BLaER1 treated with 17β-estradiol and CSF1 and Interleukin-3, amounts not matched to agents 10 nM and 100 nM (cell line): ENCODE results near the gene PCSK6.
"Not testable (repeated sequence)": the region's sequence is repeated elsewhere in the genome, so short reads cannot be mapped to it uniquely, and the experiment has no call there.

Experiments used
- H3K27ac ChIP-seq, 11 experiments: shearing (Covaris generic); formaldehyde crosslinking; 2 replicates each; pipeline ENCODE4 v1.8.1; 2022
- H3K27me3 ChIP-seq, 11 experiments: shearing (Covaris generic); formaldehyde crosslinking; 2 replicates each; pipeline ENCODE4 v1.8.1; 2022
- H3K36me3 ChIP-seq, 11 experiments: shearing (Covaris generic); formaldehyde crosslinking; 2 replicates each; pipeline ENCODE4 v1.8.1; 2022
- H3K4me1 ChIP-seq, 10 experiments: shearing (Covaris generic); formaldehyde crosslinking; 2 replicates each; pipeline ENCODE4 v1.8.1; 2022
- H3K4me2 ChIP-seq, 11 experiments: shearing (Covaris generic); formaldehyde crosslinking; 2 replicates each; pipeline ENCODE4 v1.8.1; 2022
- H3K4me3 ChIP-seq, 10 experiments: shearing (Covaris generic); formaldehyde crosslinking; 2 replicates each; pipeline ENCODE4 v1.8.1; 2022
- H3K9ac ChIP-seq, 11 experiments: shearing (Covaris generic); formaldehyde crosslinking; 2 replicates each; pipeline ENCODE4 v1.8.1; 2022
- H3K9me3 ChIP-seq, 11 experiments: shearing (Covaris generic); formaldehyde crosslinking; replicated peaks in 1 of 11; 2 replicates each; pipeline ENCODE4 v1.8.1; 2022
- H4K20me1 ChIP-seq, 11 experiments: shearing (Covaris generic); formaldehyde crosslinking; 2 replicates each; pipeline ENCODE4 v1.8.1; 2022
- Cebpa-rat ChIP-seq, 11 experiments: shearing (Covaris generic); IDR thresholded peaks; 2 replicates each; pipeline ENCODE4 v1.8.1; 2022

PCSK6 gene

DNA sequence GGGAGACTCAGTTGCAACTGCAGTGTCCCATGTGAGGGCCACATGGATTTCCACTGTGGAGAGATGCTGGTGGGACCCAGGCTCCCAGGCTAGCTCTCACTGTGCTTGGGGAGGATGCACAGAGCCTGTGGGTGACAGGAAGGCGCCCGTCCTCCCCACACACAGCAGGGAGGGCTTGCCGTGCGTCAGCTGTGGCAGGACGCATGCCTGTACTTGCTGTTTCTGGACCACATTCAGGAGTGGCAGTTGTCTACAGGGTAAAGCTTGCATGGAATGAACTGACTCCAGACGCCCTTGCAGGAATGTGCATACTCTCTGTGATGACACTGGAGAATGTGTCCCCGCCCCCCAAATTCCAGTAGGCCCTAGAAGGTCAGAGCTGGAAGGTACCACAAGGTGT, 130.6 kb downstream of the PCSK6 start:
- Histone ChIP-seq H3K27me3 (no peaks in the 10 kb centered on the region), H3K27ac (no peak overlapping the region), H3K9ac (no peak overlapping the region), H3K4me2 (no peak overlapping the region), H4K20me1 (peaks cover 0 to 5% (median 0%) of the 10 kb centered on the region in 11 experiments; a peak in 1 of 22 replicates), H3K4me1 (peaks cover 0 to 8% (median 2%) of the 10 kb centered on the region in 10 experiments; a peak in 5 of 20 replicates), H3K9me3 (no peaks in the 10 kb centered on the region), H3K4me3 (no peak overlapping the region), H3K36me3 (no peaks in the 10 kb centered on the region)
- no peak for TF ChIP-seq Cebpa-rat (IDR thresholded peaks at IDR 0.05)

DNA sequence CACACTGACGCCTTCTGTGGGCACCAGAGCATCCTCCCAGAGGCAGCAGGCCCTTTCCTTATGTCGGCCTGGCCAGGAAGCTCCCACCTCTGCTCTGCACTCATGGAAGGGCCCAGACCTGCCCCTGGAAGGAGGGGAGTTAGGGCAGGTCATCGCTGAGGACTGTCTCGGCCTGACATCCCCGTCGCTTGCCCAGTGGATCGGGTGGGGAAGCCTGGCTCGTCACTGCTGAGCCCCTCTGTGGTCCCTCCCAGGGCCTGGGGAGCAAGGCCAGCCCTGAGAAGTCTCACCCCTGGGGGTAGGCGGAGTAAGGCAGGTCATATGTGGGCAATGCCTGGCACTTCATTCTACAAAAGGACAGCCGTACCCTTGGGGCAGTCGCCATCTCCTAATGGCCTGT, 131.6 kb downstream of the PCSK6 start:
- no peak overlapping the region for H3K4me2 ChIP-seq
- H3K27ac ChIP-seq: no peak overlapping the region
- no peaks in the 10 kb centered on the region for H3K9me3 ChIP-seq
- H3K36me3 ChIP-seq: no peaks in the 10 kb centered on the region; a peak in 1 of 22 replicates
- no peaks in the 10 kb centered on the region for H3K27me3 ChIP-seq
- H3K4me3 ChIP-seq: no peak overlapping the region
- peaks cover 0 to 5% (median 0%) of the 10 kb centered on the region in 11 experiments; a peak in 1 of 22 replicates for H4K20me1 ChIP-seq
- H3K9ac ChIP-seq: no peak overlapping the region
- H3K4me1 ChIP-seq: peaks cover 0 to 8% (median 2%) of the 10 kb centered on the region in 10 experiments; a peak in 5 of 20 replicates
- no peak for TF ChIP-seq Cebpa-rat (IDR thresholded peaks at IDR 0.05)

DNA sequence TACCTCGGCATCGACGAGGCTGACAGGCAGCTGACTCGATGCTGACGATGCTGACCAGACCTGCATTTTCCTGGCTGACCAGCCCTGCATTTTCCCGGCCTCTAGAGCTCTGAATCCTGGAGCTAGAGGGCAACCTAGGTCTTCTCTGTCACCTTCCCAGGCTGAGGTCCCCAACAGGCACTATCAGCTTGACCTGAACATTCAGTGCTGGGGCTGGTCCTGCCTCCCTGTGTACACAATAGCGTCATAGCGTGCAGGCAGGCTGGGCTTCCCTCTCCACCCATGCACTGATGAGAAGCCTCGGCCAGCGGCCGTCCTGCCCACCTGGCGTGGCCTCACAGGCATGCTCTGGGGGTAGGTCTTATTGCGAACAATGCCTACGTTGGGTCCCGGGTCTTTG, 132.2 kb downstream of the PCSK6 start:
- TF ChIP-seq Cebpa-rat (IDR thresholded peaks at IDR 0.05): no peak
- Histone ChIP-seq H3K4me1 (peaks cover 0 to 8% (median 2%) of the 10 kb centered on the region in 10 experiments; a peak in 5 of 20 replicates), H3K4me2 (no peak overlapping the region), H3K27ac (no peak overlapping the region), H4K20me1 (peaks cover 0 to 5% (median 0%) of the 10 kb centered on the region in 11 experiments; a peak in 1 of 22 replicates), H3K4me3 (no peak overlapping the region), H3K9me3 (no peaks in the 10 kb centered on the region), H3K9ac (no peak overlapping the region), H3K27me3 (no peaks in the 10 kb centered on the region), H3K36me3 (no peaks in the 10 kb centered on the region; a peak in 1 of 22 replicates)

DNA sequence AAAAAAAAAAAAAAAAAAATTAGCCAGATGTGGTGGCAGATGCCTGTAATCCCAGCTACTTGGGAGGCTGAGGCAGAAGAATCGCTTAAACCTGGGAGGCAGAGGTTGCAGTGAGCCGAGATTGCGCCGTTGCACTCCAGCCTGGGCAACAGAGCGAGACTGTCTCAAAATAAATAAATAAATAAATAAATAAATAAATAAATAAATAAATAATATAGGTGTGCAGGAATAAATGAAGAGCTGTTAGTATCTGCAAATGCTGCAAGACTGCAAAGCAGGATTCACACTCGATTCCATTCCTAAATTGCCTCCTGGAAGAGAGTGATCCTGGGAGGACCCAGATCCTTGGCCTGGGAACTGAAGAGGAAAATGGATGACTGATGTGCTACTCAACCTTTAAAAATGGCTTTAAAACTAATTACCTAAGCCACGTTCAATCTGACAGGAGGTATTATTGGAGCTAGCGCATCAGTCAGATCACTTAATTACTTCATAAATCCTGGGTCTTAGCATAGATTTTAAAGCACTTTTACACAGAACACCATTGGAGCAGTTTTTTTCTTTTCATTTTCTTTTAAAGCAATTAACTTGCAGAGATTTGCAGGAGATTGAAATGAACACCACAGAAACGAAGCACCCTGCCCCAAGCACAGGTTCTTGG, 132.9 kb downstream of the PCSK6 start:
- H3K9me3 ChIP-seq, H3K4me2 ChIP-seq, H3K27ac ChIP-seq, H4K20me1 ChIP-seq, H3K27me3 ChIP-seq, H3K9ac ChIP-seq, H3K4me3 ChIP-seq, H3K4me1 ChIP-seq, H3K36me3 ChIP-seq: not testable (repeated sequence)

DNA sequence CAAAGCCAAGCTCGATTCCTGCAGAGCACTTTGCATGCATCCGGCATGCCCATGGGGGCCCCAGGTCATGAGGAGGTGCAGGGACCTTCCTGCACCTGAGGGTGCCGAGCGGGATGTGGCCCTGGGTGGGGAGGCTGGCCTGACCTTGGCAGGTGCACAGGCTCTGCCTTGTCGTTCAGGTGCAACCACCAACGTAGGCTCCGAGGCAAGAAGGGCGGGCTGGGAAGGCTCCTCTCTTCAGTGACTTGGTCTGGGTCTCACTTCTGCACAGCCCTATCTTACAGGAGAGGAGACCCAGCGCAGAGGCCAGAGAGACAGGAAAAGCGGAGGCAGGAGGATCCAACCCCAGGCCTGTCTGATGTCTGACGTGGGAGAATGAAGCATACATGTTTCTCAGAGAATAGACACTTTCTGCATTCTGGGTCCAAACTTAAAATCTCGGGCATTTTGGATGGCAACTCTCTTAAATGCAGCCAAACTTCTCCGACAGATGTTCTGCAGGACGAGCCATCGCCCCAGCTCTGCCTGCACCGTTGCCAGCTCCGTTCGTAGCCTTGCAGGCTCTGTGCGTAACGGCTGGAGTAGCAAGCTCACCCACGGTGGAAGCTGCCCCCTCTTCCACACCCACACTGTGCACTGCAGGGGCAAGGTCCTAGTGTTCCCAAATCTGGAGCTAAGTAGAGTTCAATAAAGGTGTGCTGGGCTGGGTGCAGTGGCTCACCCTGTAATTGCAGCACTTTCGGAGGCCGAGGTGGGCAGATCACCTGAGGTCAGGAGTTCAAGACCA, 133.6 kb downstream of the PCSK6 start:
- no peak overlapping the region for H3K9ac ChIP-seq
- H3K4me3 ChIP-seq: no peak overlapping the region
- no peaks in the 10 kb centered on the region for H3K27me3 ChIP-seq
- H3K27ac ChIP-seq: no peak overlapping the region
- H4K20me1 ChIP-seq: peaks cover 0 to 5% (median 0%) of the 10 kb centered on the region in 11 experiments; a peak in 1 of 22 replicates
- TF ChIP-seq Cebpa-rat (IDR thresholded peaks at IDR 0.05): no peak
- no peak overlapping the region for H3K4me2 ChIP-seq
- H3K9me3 ChIP-seq: no peaks in the 10 kb centered on the region
- peaks cover 0 to 8% (median 2%) of the 10 kb centered on the region in 10 experiments; a peak in 5 of 20 replicates for H3K4me1 ChIP-seq
- H3K36me3 ChIP-seq: no peaks in the 10 kb centered on the region; a peak in 1 of 22 replicates

DNA sequence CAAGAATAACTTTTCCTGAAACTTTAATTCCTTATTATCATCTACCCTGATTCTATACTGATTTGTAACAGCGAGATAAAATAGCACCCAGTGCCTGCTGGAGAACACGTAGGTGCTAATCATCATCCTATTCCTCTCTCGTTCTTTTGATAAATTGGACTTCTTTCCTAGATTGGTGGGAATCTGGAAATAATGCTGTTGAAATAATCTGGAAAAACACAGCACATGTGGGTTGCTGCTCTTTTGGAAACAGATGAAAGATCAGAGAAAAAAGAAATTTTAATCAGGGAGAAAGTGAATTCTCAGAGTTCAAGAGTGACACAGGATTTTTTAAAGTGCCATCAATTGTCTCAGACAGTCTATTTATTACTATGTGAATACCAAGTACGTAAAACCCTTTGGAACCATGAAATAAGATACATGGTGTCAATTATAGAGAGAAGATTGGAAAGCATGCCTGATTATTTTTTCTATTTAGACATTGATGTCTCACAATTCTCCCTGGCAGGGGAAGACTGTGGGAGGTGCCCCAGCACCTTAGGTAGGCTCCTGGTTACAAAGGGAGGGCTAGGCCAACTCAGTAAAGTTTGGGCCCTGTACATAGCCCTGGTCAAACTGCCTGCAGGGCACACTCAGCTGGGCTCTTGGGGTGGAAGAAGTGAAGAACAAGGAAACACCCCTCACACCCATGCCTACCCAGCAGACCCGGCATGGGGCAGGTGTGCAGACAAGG, 134.4 kb downstream of the PCSK6 start:
- TF ChIP-seq Cebpa-rat (IDR thresholded peaks at IDR 0.05): no peak
- peaks cover 0 to 8% (median 2%) of the 10 kb centered on the region in 10 experiments; a peak in 5 of 20 replicates for H3K4me1 ChIP-seq
- H3K4me3 ChIP-seq: no peak overlapping the region
- H3K27ac ChIP-seq: no peak overlapping the region
- peaks cover 0 to 5% (median 0%) of the 10 kb centered on the region in 11 experiments; a peak in 1 of 22 replicates for H4K20me1 ChIP-seq
- no peak overlapping the region for H3K9ac ChIP-seq
- no peaks in the 10 kb centered on the region for H3K27me3 ChIP-seq
- H3K36me3 ChIP-seq: no peaks in the 10 kb centered on the region; a peak in 1 of 22 replicates
- no peak overlapping the region for H3K4me2 ChIP-seq
- H3K9me3 ChIP-seq: no peaks in the 10 kb centered on the region

DNA sequence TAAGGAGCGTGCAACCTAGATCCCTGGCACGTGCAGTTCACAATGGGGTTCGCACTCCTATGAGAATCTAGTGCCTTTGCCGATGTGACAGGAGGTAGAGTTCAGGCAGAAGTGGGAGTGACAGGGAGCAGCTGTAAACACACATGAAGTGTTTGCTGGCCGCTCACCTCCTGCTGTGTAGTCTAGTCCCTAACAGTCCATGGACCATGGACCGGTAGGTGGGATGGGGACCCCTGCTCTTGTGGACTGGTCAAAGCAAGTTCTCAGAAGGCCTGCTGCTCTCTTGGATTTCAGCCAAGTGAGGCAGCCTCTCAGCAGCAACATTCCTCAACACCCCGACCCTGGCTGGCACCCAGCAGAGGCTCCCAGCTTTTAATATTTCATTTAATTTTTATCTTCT, 136.3 kb downstream of the PCSK6 start:
- Histone ChIP-seq H3K9me3 (no peaks in the 10 kb centered on the region), H3K4me1 (no peaks in the 10 kb centered on the region), H3K27me3 (no peaks in the 10 kb centered on the region), H3K4me2 (no peak overlapping the region), H3K4me3 (no peak overlapping the region), H3K9ac (no peak overlapping the region), H3K36me3 (no peaks in the 10 kb centered on the region; a peak in 1 of 22 replicates), H3K27ac (no peak overlapping the region), H4K20me1 (peaks cover 0 to under 1% (median 0%) of the 10 kb centered on the region in 11 experiments; a peak in 1 of 22 replicates)
- no peak for TF ChIP-seq Cebpa-rat (IDR thresholded peaks at IDR 0.05)

DNA sequence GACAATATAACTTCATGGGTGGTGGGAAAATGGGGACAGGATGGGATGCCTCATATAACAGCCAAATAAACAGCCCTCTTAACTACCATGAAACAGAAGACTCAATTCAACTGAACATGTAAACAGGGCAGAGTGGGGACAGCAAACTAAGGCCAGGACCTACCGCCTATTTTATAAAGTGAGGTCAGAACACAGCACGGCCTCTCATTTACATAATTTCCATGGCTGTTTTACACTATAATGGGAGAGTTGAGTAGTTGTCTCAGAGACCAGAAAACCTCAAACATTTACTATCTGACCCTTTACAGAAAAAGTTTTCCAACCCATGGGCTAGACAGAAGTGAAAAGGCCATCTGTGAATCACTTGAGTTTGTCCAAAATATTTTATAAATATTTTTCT, 137.8 kb downstream of the PCSK6 start:
- H3K4me1 ChIP-seq: peaks cover 0 to 9% (median 0%) of the 10 kb centered on the region in 10 experiments; a peak in 2 of 20 replicates
- no peak overlapping the region for H3K27ac ChIP-seq
- no peak overlapping the region for H3K9ac ChIP-seq
- no peak overlapping the region for H3K4me3 ChIP-seq
- H3K27me3 ChIP-seq: no peaks in the 10 kb centered on the region
- no peaks in the 10 kb centered on the region; a peak in 1 of 22 replicates for H3K36me3 ChIP-seq
- H3K9me3 ChIP-seq: no peaks in the 10 kb centered on the region
- H4K20me1 ChIP-seq: no peaks in the 10 kb centered on the region; a peak in 1 of 22 replicates
- TF ChIP-seq Cebpa-rat (IDR thresholded peaks at IDR 0.05): no peak
- H3K4me2 ChIP-seq: no peak overlapping the region
